Parathyroid adenoma (tissue), 2 donors: Measurements from ENCODE around the gene CALY.

ENCODE experiments used
- H2AFZ ChIP-seq: fragments of 300-600 bp; sonication (generic); one replicate; pipeline ENCODE4 v1.7.0; 2017; ENCODE audit warnings: antibody characterized with exemption, mild to moderate bottlenecking
- H3K27ac ChIP-seq: fragments of 300-600 bp; sonication (generic); one replicate; pipeline ENCODE4 v1.7.0; 2017
- H3K27me3 ChIP-seq: fragments of 300-600 bp; sonication (generic); one replicate; pipeline ENCODE4 v1.7.0; 2017; ENCODE audit warnings: low read length; ENCODE audit not compliant: control insufficient read depth, insufficient read depth
- H3K36me3 ChIP-seq: fragments of 300-600 bp; sonication (generic); one replicate; pipeline ENCODE4 v1.7.0; 2017; ENCODE audit warnings: low read length; ENCODE audit not compliant: control insufficient read depth, insufficient read depth
- H3K4me1 ChIP-seq: fragments of 300-600 bp; sonication (generic); one replicate; pipeline ENCODE4 v1.7.0; 2017; ENCODE audit warnings: control low read depth
- H3K4me2 ChIP-seq: fragments of 300-600 bp; sonication (generic); one replicate; pipeline ENCODE4 v1.7.0; 2017; ENCODE audit warnings: low read length
- H3K4me3 ChIP-seq: fragments of 300-600 bp; sonication (generic); one replicate; pipeline ENCODE4 v1.7.0; 2017; ENCODE audit warnings: low read depth, low read length
- H3K79me2 ChIP-seq: fragments of 300-600 bp; sonication (generic); one replicate; pipeline ENCODE4 v1.7.0; 2017; ENCODE audit warnings: control low read depth
- H3K9ac ChIP-seq: fragments of 300-600 bp; sonication (generic); one replicate; pipeline ENCODE4 v1.7.0; 2017; ENCODE audit warnings: mild to moderate bottlenecking
- H3K9me3 ChIP-seq: fragments of 300-600 bp; sonication (generic); one replicate; pipeline ENCODE4 v1.7.0; 2017; ENCODE audit warnings: low read length; ENCODE audit not compliant: control insufficient read depth
- TF ChIP-seq, protein P1 (sequence below): fragments of 300-600 bp; sonication (generic); IDR thresholded peaks from one replicate; pipeline ENCODE4 v1.7.0; 2017; ENCODE audit warnings: antibody characterized with exemption, mild to moderate bottlenecking
- donor health status: primary hyperparathyroidism.

The CALY gene

DNA sequence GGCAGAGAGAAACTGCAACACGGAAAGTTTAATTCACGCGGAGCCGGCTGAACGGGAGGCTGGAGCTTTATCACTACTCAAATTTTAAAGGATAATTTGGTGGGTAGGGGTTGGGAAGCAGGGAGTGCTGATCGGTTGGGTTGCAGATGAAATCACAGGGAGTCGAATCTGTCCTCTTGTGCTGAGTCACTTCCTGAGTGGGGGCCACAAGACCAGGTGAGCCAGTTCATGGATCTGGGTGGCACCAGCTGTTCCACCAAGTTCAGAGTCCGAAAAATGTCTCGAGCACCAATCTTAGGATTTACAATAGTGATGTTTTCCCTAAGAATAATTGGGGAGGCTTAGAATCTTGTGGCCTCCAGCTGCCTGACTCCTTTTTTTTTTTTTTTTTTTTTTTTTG is 6.9 kb upstream of the CALY start:
- no peaks in the 10 kb centered on the region for H3K27me3 ChIP-seq
- no peak overlapping the region for H3K27ac ChIP-seq
- no peak overlapping the region for H2AFZ ChIP-seq
- no peaks in the 10 kb centered on the region for H3K36me3 ChIP-seq
- H3K9me3 ChIP-seq = no peaks in the 10 kb centered on the region
- TF ChIP-seq, protein P1, sequence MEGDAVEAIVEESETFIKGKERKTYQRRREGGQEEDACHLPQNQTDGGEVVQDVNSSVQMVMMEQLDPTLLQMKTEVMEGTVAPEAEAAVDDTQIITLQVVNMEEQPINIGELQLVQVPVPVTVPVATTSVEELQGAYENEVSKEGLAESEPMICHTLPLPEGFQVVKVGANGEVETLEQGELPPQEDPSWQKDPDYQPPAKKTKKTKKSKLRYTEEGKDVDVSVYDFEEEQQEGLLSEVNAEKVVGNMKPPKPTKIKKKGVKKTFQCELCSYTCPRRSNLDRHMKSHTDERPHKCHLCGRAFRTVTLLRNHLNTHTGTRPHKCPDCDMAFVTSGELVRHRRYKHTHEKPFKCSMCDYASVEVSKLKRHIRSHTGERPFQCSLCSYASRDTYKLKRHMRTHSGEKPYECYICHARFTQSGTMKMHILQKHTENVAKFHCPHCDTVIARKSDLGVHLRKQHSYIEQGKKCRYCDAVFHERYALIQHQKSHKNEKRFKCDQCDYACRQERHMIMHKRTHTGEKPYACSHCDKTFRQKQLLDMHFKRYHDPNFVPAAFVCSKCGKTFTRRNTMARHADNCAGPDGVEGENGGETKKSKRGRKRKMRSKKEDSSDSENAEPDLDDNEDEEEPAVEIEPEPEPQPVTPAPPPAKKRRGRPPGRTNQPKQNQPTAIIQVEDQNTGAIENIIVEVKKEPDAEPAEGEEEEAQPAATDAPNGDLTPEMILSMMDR = no peak
- no peaks in the 10 kb centered on the region for H3K79me2 ChIP-seq
- H3K9ac ChIP-seq = no peak overlapping the region
- no peaks in the 10 kb centered on the region for H3K4me1 ChIP-seq
- H3K4me2 ChIP-seq = no peak overlapping the region
- H3K4me3 ChIP-seq = no peak overlapping the region

DNA sequence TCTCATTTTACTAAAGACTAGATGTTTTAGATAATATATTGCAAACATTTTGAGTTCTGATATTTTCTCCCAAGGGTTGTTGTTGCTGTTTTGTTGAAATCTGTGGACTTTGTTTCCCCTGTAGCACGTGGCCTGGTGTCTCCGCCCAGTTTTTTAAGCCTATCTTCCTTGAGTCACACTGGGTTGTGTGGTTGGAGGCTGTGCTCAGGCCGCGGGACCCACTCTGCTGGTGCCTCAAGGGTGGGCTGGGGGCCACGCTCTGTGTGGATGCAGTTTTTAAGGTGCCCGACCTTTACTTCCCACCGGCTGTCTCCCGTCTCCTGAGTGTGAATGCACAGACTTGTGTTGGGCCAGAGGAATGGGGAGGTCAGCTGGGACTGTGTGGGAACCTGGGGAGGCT is 6.2 kb upstream of the CALY start:
- H3K9me3 ChIP-seq = no peaks in the 10 kb centered on the region
- H2AFZ ChIP-seq = no peak overlapping the region
- H3K4me1 ChIP-seq = no peaks in the 10 kb centered on the region
- no peak overlapping the region for H3K27ac ChIP-seq
- H3K9ac ChIP-seq = no peak overlapping the region
- H3K4me3 ChIP-seq = no peak overlapping the region
- no peaks in the 10 kb centered on the region for H3K27me3 ChIP-seq
- H3K4me2 ChIP-seq = no peak overlapping the region
- H3K79me2 ChIP-seq = no peaks in the 10 kb centered on the region
- H3K36me3 ChIP-seq = no peaks in the 10 kb centered on the region
- TF ChIP-seq, protein P1 = no peak

GRCh38 chr10:133341983-133342382 is 5.3 kb upstream of the CALY start:
- Histone ChIP-seq H3K27me3 (no peaks in the 10 kb centered on the region), H3K79me2 (no peaks in the 10 kb centered on the region), H3K4me1 (no peaks in the 10 kb centered on the region), H3K4me3 (no peak overlapping the region), H3K4me2 (no peak overlapping the region), H3K36me3 (no peaks in the 10 kb centered on the region), H3K27ac (no peak overlapping the region), H3K9ac (no peak overlapping the region), H2AFZ (no peak overlapping the region), H3K9me3 (no peaks in the 10 kb centered on the region)
- TF ChIP-seq, protein P1 = no peak

- Histone ChIP-seq H3K4me2 (no peak overlapping the region), H3K4me1 (no peaks in the 10 kb centered on the region), H3K36me3 (no peaks in the 10 kb centered on the region), H3K27ac (no peak overlapping the region), H3K27me3 (no peaks in the 10 kb centered on the region), H3K4me3 (no peak overlapping the region), H3K9ac (no peak overlapping the region), H3K79me2 (no peaks in the 10 kb centered on the region), H3K9me3 (no peaks in the 10 kb centered on the region), H2AFZ (no peak overlapping the region)
- TF ChIP-seq, protein P1 = no peak
Observed at GRCh38 chr10:133339708-133340380, 3.1 kb upstream of the CALY start.
